Heart right ventricle (tissue), 16 donors: ENCODE measurements around the gene SEPTIN1. TPM values are rescaled to one million over a fixed set of nuclear protein-coding genes. Genes with fewer than 3 reads are reported as not detected.

Experiments used
- ATAC-seq, 8 donors: fragments of 200-7000 bp; cut with Tn5 transposase; one replicate each; pipeline ENCODE4 v1.9.1; 2020; ENCODE audit warnings: mild to moderate bottlenecking in 8 of 8, moderate library complexity in 8 of 8, moderate number of reproducible peaks in 1 of 8
- DNase-seq, 2 donors: peaks; one replicate each; pipeline ENCODE4 v3.0.0-alpha.2; 2020
- H3K27ac ChIP-seq, 10 donors: fragments of 200-600 bp; sonication (generic) in 2 of 10; one replicate each; pipeline versions ENCODE4 v1.5.0 to v1.8.0; 2020 to 2022; ENCODE audit warnings: mild to moderate bottlenecking in 3 of 10
- H3K27me3 ChIP-seq, 7 donors: fragments of 200-600 bp; one replicate each; pipeline ENCODE4 v1.8.0; 2021 to 2022; ENCODE audit warnings: mild to moderate bottlenecking in 2 of 7
- H3K36me3 ChIP-seq, 9 donors: fragments of 200-600 bp; sonication (generic) in 1 of 9; one replicate each; pipeline versions ENCODE4 v1.5.0 to v1.8.0; 2020 to 2022; ENCODE audit warnings: mild to moderate bottlenecking in 2 of 9
- H3K4me1 ChIP-seq, 9 donors: fragments of 200-600 bp; sonication (generic) in 1 of 9; one replicate each; pipeline versions ENCODE4 v1.5.0 to v1.8.0; 2020 to 2022; ENCODE audit warnings: mild to moderate bottlenecking in 4 of 9
- H3K4me3 ChIP-seq, 10 donors: fragments of 200-600 bp; sonication (generic) in 2 of 10; one replicate each; pipeline versions ENCODE4 v1.5.0 to v1.8.0; 2020 to 2022; ENCODE audit warnings: mild to moderate bottlenecking in 7 of 10, moderate library complexity in 2 of 10
- H3K9me3 ChIP-seq, 11 donors: fragments of 200-600 bp in 10 of 11; sonication (generic) in 2 of 11; one replicate each; pipeline versions ENCODE4 v1.5.0 to v1.8.0; 2013 to 2022; ENCODE audit warnings: mild to moderate bottlenecking in 2 of 11, control low read depth in 1 of 11, moderate library complexity in 1 of 11
- WGBS, 2 donors: extraction: QIAGEN DNeasy Blood & Tissue Kit; methylation state at CpG; one replicate each; pipeline ENCODE4 v1.1.7; 2013; ENCODE audit warnings: inconsistent platforms in 1 of 2; 5-methylcytosine and 5-hydroxymethylcytosine counted together
- intact Hi-C, 10 donors: fragments of 100-400 bp; cut with DNase I; formaldehyde crosslinking; loops; one replicate each; pipeline versions ENCODE4 v1.11.1 to v1.14.2; 2022
- long read RNA-seq, 3 donors: library from polyadenylated mRNA; unstranded; transcript quantifications; one replicate each; pipeline ENCODE4 v2.0.0, GENCODE V29; 2020 to 2021
- polyA plus RNA-seq, 2 donors: library from polyadenylated mRNA; stranded (reverse); fragments of 200-250 nt; gene quantifications; one replicate each; pipeline ENCODE4 v1.2.3, GENCODE V29; 2013
- total RNA-seq, 10 donors: library from RNA; stranded (reverse); fragmentation: NEBNext Ultra II Directional in 3 of 10; extraction: Animal tissue kit (Norgen Biotek cat#: 25700) in 3 of 10; gene quantifications; one replicate each; pipeline versions ENCODE4 v1.2.1 to v1.2.4, GENCODE V29; 2021 to 2023
- TF ChIP-seq, protein P1 (sequence below), 9 donors: fragments of 200-600 bp; sonication (generic) in 2 of 9; IDR thresholded peaks; one replicate each; pipeline versions ENCODE4 v1.5.0 to v1.8.0; 2021 to 2022; ENCODE audit warnings: antibody characterized with exemption in 9 of 9, mild to moderate bottlenecking in 5 of 9, moderate library complexity in 1 of 9
- donor health status: Arrhythmogenic right ventricular cardiomyopathy.
- donor health status: ischemic (EF 13 %, LVEDD 7.1; RV severe dilation, severe dysfunction).
- donor health status: healthy with polysubstance abuse.
- donor health status: DM: no; HTN: yes; CAD: no.
- donor health status: DM: no; HTN: no; CAD: no.
- donor health status: ischemic (EF 25% LVEDD 6.9; RV normal size, moderate dysfunction).
- donor health status: ischemic (EF 25% LVEDD 5.7; RV mildly dilated, moderate dysfunction).
- donor health status: healthy.
- donor health status: DM: yes; HTN: yes; CAD: no.
- donor health status: Ischemic cardiomyopathy.
- donor health status: ischemic (EF 35%, LVEDD 5.7; RV mildly dilated, moderate dysfunction).
- donor health status: nonischemic (EF 11% LVEDD 7.7; RV severe dilation, severe dysfunction).
- donor health status: DM: yes; HTN: yes; CAD: no.
- donor health status: PGD.
- donor health status: ischemic (EF 29% LVEDD 5.4; RV normal size, mild dysfunction).
- donor health status: nonischemic (EF 23%, LVEDD 6.1; RV moderate dilation, normal function).

SEPTIN1 gene, protein sequence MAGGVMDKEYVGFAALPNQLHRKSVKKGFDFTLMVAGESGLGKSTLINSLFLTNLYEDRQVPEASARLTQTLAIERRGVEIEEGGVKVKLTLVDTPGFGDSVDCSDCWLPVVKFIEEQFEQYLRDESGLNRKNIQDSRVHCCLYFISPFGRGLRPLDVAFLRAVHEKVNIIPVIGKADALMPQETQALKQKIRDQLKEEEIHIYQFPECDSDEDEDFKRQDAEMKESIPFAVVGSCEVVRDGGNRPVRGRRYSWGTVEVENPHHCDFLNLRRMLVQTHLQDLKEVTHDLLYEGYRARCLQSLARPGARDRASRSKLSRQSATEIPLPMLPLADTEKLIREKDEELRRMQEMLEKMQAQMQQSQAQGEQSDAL
- 1 to 10 TPM in 9 of 10 donors, under 1 TPM in 1; 0.97 to 6.8 (median 1.4) TPM for total RNA-seq
- 1 to 10 TPM in 1 of 2 donors, under 1 TPM in 1; 0.78 to 3.4 TPM for polyA plus RNA-seq
- long read RNA-seq, donor 1, partial matches to known transcripts: 1 of 1 reads
- long read RNA-seq, donor 1, other reads (novel, unspliced or antisense): 0 of 1 reads
- long read RNA-seq, donor 2, partial matches to known transcripts: 2 of 3 reads
- long read RNA-seq, donor 2, other reads (novel, unspliced or antisense): 1 of 3 reads
- long read RNA-seq, donor 3, partial matches to known transcripts: 1 of 1 reads
- long read RNA-seq, donor 3, other reads (novel, unspliced or antisense): 0 of 1 reads

DNA sequence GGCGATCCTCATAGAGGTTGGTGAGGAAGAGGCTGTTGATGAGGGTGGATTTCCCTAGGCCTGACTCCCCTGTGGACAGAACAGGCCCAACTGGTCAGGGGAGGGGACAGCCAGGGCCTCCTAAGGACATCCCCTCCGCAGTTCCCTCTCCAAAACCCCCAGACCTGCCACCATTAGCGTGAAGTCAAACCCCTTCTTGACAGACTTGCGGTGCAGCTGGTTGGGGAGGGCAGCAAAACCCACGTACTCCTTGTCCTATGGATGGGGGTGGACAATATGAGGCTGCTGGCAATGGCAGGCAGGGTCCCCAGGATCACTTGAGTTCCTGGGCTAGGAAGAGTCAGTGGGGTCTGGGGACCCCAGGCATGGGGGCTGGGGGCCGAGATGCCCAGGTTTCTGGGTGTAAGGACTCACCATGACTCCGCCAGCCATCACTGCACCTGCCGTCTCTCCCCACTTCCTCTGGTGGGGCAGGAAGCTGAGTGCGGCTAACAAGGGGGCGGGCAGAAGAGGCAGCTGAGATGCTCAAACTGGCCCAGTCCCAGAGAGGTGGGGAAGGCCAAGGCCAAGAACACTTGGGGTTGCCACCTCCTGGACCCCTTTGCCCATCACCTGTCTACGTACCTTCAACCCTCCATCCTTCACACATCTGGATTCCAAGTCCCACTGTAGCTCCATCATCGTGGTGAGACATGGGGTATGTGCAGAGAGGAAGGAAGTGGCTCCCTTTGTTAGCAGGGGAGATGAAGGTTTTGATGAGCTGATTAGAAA, at the start of gene SEPTIN1:
SEPTIN1 (minus strand) TSS at position 451 of the 771 bp plus-strand sequence; CDS start at position 432, 19 bp downstream.
- DNase-seq: no peak
- TF ChIP-seq, protein P1, sequence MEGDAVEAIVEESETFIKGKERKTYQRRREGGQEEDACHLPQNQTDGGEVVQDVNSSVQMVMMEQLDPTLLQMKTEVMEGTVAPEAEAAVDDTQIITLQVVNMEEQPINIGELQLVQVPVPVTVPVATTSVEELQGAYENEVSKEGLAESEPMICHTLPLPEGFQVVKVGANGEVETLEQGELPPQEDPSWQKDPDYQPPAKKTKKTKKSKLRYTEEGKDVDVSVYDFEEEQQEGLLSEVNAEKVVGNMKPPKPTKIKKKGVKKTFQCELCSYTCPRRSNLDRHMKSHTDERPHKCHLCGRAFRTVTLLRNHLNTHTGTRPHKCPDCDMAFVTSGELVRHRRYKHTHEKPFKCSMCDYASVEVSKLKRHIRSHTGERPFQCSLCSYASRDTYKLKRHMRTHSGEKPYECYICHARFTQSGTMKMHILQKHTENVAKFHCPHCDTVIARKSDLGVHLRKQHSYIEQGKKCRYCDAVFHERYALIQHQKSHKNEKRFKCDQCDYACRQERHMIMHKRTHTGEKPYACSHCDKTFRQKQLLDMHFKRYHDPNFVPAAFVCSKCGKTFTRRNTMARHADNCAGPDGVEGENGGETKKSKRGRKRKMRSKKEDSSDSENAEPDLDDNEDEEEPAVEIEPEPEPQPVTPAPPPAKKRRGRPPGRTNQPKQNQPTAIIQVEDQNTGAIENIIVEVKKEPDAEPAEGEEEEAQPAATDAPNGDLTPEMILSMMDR (IDR thresholded peaks at IDR 0.05): no peak
- H3K27me3 ChIP-seq: no peaks in the 10 kb centered on the region
- peak within 1 kb of the TSS in 2 of 10 donors; percentile 41 to 81 for H3K27ac ChIP-seq
- no peak for ATAC-seq
- H3K36me3 ChIP-seq: no peaks in the 10 kb centered on the region
- no peaks in the 10 kb centered on the region for H3K9me3 ChIP-seq
- 65 to 66% methylated on average over 12 of the region's 12 CpGs for WGBS, 2 donors
- H3K4me1 ChIP-seq: peaks cover 7 to 23% (median 11%) of the 10 kb centered on the region in 9 donors
- intact Hi-C loops: no loop called here
- H3K4me3 ChIP-seq: peak within 1 kb of the TSS in 1 of 10 donors; percentile 50

DNA sequence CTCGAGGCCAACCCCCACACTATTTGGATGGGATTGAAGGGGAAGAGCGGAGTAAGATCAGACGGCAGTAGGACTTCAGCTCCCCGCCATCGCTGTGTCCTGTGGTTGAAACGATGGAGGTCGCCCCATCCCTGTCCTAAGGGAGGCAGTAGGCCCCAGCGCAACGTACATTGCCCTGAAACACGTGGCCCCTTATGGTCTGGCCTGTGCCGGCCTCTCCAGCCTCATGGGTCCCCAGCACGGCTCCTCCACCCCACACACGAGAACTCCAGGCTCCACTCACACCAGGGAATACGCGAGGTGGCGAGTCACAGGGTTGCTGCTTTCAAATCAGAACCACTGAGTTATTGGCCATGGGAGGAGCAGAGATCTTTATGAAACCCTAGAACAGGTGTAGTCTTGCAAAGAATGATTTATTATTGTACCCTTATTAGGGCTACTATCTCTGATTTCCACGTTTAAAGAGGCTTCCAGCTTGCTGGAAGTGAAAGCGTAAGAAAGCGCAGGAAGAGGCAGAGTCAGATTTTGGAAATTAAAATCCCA, 48.1 kb upstream of the SEPTIN1 start:
- intact Hi-C loops: loop anchor here in 6 of 10 donors (1.0 to 10.0 kb wide), 6 partner anchors 54 to 204 kb away; partner anchors contain the start of gene ZNF768 (in 1 of the 6)
- DNase-seq (peak in 1 of 2 donors; percentile 24), ATAC-seq (peak; percentile 4 to 57 (median 26))
- Histone ChIP-seq H3K9me3 (no peaks in the 10 kb centered on the region), H3K27me3 (no peaks in the 10 kb centered on the region), H3K4me1 (peaks cover 3 to 33% (median 19%) of the 10 kb centered on the region in 9 donors), H3K27ac (peak overlapping the region in 9 of 10 donors; percentile 60 to 83 (median 74)), H3K36me3 (peaks cover 0 to 23% (median 0%) of the 10 kb centered on the region in 9 donors), H3K4me3 (peak overlapping the region in 9 of 10 donors; percentile 65 to 97 (median 72))
- 52 to 56% methylated on average over 19 of the region's 19 CpGs for WGBS, 2 donors
- TF ChIP-seq, protein P1 (IDR thresholded peaks at IDR 0.05): peak in 2 of 9 donors; percentile 18 to 52

- TF ChIP-seq, protein P1 (IDR thresholded peaks at IDR 0.05): peak; percentile 52 to 84 (median 78)
- H3K9me3 ChIP-seq: no peaks in the 10 kb centered on the region
- H3K4me3 ChIP-seq: peak within 1 kb of the TSS; percentile 63 to 97 (median 72)
- intact Hi-C loops: loop anchor here in 6 of 10 donors (1.0 to 10.0 kb wide), 7 partner anchors 55 to 315 kb away; partner anchors contain the start of genes GDPD3 (in 1 of the 6) and ZNF768 (in 1 of the 6)
- ATAC-seq (peak; percentile 97 to 99 (median 99)), DNase-seq (peak; percentile 90 to 98)
- H3K4me1 ChIP-seq: peaks cover 3 to 33% (median 19%) of the 10 kb centered on the region in 9 donors
- 0% methylated on average over 49 of the region's 49 CpGs for WGBS, 2 donors
- H3K27me3 ChIP-seq: no peaks in the 10 kb centered on the region
- peaks cover 0 to 30% (median 0%) of the 10 kb centered on the region in 9 donors for H3K36me3 ChIP-seq
- H3K27ac ChIP-seq: peak within 1 kb of the TSS in 9 of 10 donors; percentile 60 to 83 (median 74)
Measured at GRCh38 chr16:30429678-30430427, 47.5 kb upstream of the SEPTIN1 start, which contains the start of gene DCTPP1. DCTPP1 (minus strand) TSS chr16:30430030; CDS start chr16:30429980, 50 bp downstream.
